HG02973 (cell line): Measurements from ENCODE around the gene KRTAP5-11.
"Not testable (repeated sequence)": the region's sequence is repeated elsewhere in the genome, so short reads cannot be mapped to it uniquely, and the experiment has no call there.

Experiments used
- ATAC-seq: cut with Tn5 transposase; IDR thresholded peaks from one replicate; pipeline ENCODE4 v1.9.1; 2021; ENCODE audit warnings: moderate library complexity; ENCODE audit not compliant: unreplicated experiment

KRTAP5-11 gene

GRCh38 chr11:71582969-71583368, 294 bp upstream of the KRTAP5-11 start:
- not testable (repeated sequence) for ATAC-seq

- ATAC-seq, result no peak
These were observed 849 bp downstream of the KRTAP5-11 start for GRCh38 chr11:71581826-71582225.

- no peak for ATAC-seq
These were observed 2.3 kb downstream of the KRTAP5-11 start for GRCh38 chr11:71580057-71581003.

- ATAC-seq, result not testable (repeated sequence)
These were observed 3.2 kb downstream of the KRTAP5-11 start for GRCh38 chr11:71579513-71579912.

- ATAC-seq, result no peak
These were observed 5.1 kb downstream of the KRTAP5-11 start for GRCh38 chr11:71577469-71578004.

GRCh38 chr11:71576688-71577465, 5.8 kb downstream of the KRTAP5-11 start:
- not testable (repeated sequence) for ATAC-seq

GRCh38 chr11:71575723-71576424, 6.8 kb downstream of the KRTAP5-11 start:
- ATAC-seq, result no peak

- no peak for ATAC-seq
These were observed 8.3 kb downstream of the KRTAP5-11 start for GRCh38 chr11:71574418-71574817.

GRCh38 chr11:71572811-71573210, 9.9 kb downstream of the KRTAP5-11 start:
- ATAC-seq, result no peak

- ATAC-seq, result not testable (repeated sequence)
These were observed 11.4 kb downstream of the KRTAP5-11 start for GRCh38 chr11:71571101-71571850.

- ATAC-seq, result no peak
These were observed 13.8 kb downstream of the KRTAP5-11 start for GRCh38 chr11:71568704-71569349.

- ATAC-seq, result not testable (repeated sequence)
These were observed 15.0 kb downstream of the KRTAP5-11 start for GRCh38 chr11:71567633-71568032.

- ATAC-seq, result not testable (repeated sequence)
These were observed 15.8 kb downstream of the KRTAP5-11 start for GRCh38 chr11:71566626-71567599.

GRCh38 chr11:71566081-71566620, 16.5 kb downstream of the KRTAP5-11 start:
- no peak for ATAC-seq

GRCh38 chr11:71565263-71565662, 17.4 kb downstream of the KRTAP5-11 start, which contains the start of gene KRTAP5-10:
Gene KRTAP5-10, plus strand, starts transcription at chr11:71565563. Its CDS starts 25 bp downstream, at chr11:71565588.
- no peak for ATAC-seq

GRCh38 chr11:71564430-71564829, 18.2 kb downstream of the KRTAP5-11 start:
- ATAC-seq, result no peak

- no peak for ATAC-seq
These were observed 19.3 kb downstream of the KRTAP5-11 start for GRCh38 chr11:71563406-71563805.

- ATAC-seq, result no peak
These were observed 20.6 kb downstream of the KRTAP5-11 start for GRCh38 chr11:71562120-71562519.
